NCI-H187 treated with DMSO at 0.1 percent for 48 hours (cell line): ENCODE results near the gene DENND6B.
"Not testable (repeated sequence)": the region's sequence is repeated elsewhere in the genome, so short reads cannot be mapped to it uniquely, and the experiment has no call there.

Experiments used
- DNase-seq: peaks from one replicate; lab custom pipeline; 2025; lab: John Stamatoyannopoulos, UW

The DENND6B gene

GRCh38 chr22:50273352-50273751, 53.5 kb downstream of the DENND6B start:
- DNase-seq = not testable (repeated sequence)

GRCh38 chr22:50272044-50272802, 54.6 kb downstream of the DENND6B start:
- no peak for DNase-seq

GRCh38 chr22:50271519-50271970, 55.3 kb downstream of the DENND6B start:
- no peak for DNase-seq

GRCh38 chr22:50270666-50271394, 56.0 kb downstream of the DENND6B start:
- no peak for DNase-seq

- DNase-seq = no peak
Measured at GRCh38 chr22:50269970-50270665, 56.7 kb downstream of the DENND6B start, which contains the start of gene MAPK11. Gene MAPK11 (minus strand): TSS chr22:50270380. CDS start chr22:50270292, 88 bp downstream.

DNA sequence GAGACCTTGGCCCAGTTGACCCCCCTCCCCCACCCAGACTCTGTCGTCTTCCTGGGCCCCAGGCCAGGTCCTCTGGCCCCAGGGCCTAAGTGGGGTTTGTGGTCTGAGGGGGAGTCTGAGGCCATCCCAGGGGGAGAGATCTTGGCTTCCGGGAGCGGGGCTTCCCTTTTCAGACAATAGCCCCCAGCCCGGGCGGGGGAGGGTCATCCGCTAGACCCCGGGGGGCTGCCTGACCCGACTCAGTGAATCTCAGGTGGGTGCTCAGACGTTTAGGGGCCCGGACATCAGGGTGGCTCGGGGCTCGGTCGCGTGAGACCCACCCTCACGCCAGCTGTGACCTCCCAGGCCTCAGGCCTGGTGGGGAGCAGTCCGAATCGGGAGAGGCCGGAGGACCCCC, 57.2 kb downstream of the DENND6B start:
- no peak for DNase-seq

- DNase-seq = no peak
Measured at GRCh38 chr22:50268655-50269113, 58.1 kb downstream of the DENND6B start.

DNA sequence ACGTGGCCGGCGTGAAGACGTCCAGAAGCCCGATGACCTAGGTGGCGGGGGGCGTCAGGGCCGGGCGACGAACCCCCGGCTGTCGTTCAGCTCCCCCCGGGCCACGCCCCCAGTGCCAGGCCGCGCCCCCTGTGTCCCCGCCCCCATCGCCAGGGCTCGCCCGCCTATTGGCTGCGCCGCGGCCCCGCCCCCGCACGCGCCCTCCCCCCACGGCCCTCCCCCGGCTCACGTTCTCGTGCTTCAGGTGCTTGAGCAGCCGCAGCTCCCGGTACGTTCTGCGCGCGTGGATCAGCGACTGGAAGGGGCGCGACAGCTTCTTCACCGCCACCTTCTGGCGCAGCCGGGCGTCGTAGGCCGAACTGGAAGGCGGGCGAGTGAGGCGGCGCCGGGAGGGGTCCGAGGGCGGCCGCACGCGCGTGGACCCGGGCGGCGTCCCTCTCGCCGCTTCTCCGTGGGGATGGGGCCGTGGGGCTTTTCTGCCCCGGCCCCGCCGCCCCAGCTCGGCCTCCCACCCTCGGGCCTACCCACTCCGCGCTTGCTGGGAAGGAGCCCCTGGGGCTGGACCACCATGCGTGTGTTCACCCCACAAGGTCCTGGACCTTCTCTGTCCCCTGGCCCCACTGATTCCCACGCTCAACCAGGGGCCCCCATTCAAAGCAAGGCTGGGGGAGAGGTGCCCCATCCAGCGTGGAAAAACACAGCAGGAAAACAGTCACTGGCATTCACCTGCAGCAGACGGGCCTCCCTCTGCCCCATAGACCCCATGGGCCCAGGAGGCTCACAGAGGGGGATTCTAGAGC, 59.0 kb downstream of the DENND6B start:
- DNase-seq = no peak

DNA sequence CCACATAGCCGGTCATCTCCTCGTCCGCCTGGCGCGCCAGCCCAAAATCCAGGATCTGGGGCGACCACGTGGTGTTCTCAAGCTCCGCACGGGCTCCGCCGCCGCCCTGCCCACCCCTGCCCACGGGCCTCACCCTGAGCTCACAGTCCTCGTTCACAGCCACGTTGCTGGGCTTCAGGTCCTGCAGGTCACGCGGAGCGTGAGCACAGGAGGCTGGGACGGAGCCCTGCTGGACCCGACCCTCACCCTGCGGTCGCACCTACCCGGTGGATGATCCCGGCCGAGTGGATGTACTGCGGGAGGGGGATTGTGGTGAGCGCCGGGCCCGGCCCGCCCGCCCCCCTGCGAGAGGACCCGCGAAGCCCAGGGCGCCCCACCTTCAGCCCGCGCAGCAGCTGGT, 59.8 kb downstream of the DENND6B start:
- no peak for DNase-seq

DNA sequence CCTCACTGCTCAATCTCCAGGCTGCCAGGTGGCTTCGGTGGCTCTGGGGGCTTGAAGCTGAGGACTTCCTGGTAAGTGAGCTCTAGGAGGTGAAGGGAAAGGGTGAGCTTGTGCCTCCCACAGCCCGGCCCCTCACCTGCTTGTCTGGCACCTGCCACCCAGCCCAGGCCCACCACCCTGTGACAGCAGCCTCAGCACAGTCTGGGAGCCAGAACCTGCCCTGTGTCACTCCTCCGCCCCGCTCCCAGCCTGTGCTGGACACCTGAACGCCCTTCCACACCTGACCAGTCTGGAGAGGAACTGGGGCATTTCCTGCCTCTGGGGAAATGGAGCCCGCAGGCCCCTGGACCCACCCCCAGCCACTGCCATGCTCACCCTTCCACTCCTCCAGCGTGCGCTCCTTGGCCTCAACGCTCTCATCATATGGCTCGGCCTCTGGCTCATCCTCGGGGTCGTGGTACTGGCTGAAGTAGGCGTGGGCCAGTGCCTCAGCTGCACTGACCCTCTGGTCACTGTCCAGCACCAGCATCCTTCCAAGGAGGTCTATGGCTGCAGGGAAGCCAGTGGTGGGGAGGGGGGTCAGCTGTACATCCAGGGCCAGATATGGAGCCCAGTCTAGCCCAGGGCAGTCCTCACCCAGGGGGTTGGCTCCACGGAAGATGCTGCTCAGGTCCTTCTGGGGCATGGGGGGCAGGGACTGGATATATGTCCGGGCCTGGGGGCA, 61.7 kb downstream of the DENND6B start:
- DNase-seq = no peak

GRCh38 chr22:50264104-50264745, 62.6 kb downstream of the DENND6B start:
- no peak for DNase-seq

- DNase-seq = no peak
Measured at GRCh38 chr22:50262973-50263617, 63.7 kb downstream of the DENND6B start.

DNA sequence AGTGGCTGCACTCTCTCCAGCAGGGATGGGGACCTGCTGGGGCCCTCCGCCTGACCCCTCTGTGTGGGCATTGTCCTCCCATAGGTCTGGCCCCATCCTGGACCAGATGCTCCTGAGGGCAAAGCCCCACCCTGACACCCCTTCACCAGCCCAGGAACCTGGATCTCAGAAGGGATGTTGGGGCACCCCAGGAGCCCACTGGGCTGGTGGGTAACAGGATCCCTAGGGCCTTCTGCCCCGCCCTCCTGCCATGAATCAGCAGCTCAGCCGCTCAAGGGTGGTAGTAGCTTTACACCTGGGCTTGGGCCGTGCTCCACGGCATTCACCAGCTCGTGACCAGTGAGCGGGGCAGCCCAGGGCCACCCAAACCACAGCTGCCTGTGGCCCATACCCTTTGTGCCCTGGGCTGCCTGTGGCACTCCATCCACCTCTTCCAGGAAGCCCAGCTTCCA, 64.3 kb downstream of the DENND6B start:
- DNase-seq = no peak

DNA sequence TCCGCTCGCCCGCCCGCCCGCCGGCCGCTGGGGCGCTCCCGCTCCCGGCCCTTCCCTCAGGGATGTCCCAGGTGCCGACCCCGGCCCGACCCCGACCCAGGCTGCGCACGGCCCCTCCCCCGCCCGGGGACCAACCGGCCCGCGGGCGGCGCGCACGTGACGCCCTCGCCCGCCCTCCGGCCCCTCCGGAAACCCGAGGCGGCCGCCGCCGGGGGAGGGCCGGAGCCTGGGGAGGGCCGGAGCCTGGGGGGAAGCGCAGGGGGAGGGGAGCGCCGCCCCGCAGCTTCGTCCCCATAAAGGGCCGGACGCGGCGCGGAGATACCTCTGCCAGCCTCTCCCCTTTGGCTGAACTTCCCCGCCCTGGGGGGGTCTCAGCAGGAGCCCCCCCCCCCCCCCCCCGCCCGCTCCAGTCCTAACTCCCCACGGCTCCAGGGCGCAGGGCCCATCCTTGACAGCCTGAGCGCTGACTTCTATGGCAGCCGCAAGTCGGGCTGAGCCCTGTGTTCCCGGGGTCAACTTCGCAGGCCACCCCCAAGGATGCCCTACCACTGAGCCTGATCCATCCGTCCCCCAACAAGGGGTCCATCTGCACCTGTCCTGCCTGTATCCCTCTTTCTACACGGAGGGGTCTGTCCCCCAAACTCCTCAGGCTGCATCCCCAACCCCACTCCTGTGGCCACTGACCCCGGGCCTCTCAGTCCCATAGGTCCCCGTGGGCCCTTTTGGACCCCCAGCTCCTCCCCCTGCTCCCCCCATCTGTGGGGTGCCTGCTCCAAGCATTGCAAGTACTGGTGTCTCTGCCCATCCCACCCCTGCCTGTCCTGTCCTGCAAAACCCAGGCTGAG, 65.0 kb downstream of the DENND6B start, which contains the start of gene MAPK12:
TSS of gene MAPK12 (minus strand) at position 69 of the 845 bp plus-strand sequence. CDS start 174 bp downstream, outside the sequence.
- no peak for DNase-seq

GRCh38 chr22:50260801-50261614, 65.8 kb downstream of the DENND6B start:
- DNase-seq = no peak

GRCh38 chr22:50260434-50260800, 66.4 kb downstream of the DENND6B start:
- DNase-seq = no peak

GRCh38 chr22:50259302-50259701, 67.5 kb downstream of the DENND6B start:
- DNase-seq = no peak
